Medulla oblongata (tissue), 1 donor: ENCODE measurements around the gene ADGRD1.
A peak's percentile ranks its signal among the peaks of the same experiment; 100 is the strongest.

Experiments
- DNase-seq: peaks from one replicate; pipeline ENCODE4 v3.0.0-alpha.2; 2015; ENCODE audit errors: extremely low spot score

The ADGRD1 gene

GRCh38 chr12:131090274-131091210 lies 136.8 kb downstream of the ADGRD1 start:
- no peak for DNase-seq

- DNase-seq = no peak
Observed at GRCh38 chr12:131091413-131091975, 137.8 kb downstream of the ADGRD1 start.

GRCh38 chr12:131091976-131092691 lies 138.4 kb downstream of the ADGRD1 start:
- no peak for DNase-seq

GRCh38 chr12:131092901-131093603 lies 139.3 kb downstream of the ADGRD1 start:
- DNase-seq = no peak

GRCh38 chr12:131093604-131093955 lies 139.9 kb downstream of the ADGRD1 start:
- DNase-seq = no peak

- DNase-seq = no peak
Observed at GRCh38 chr12:131093971-131094830, 140.5 kb downstream of the ADGRD1 start.

GRCh38 chr12:131094831-131095805 lies 141.4 kb downstream of the ADGRD1 start:
- DNase-seq = no peak

GRCh38 chr12:131095826-131096680 lies 142.3 kb downstream of the ADGRD1 start:
- no peak for DNase-seq

- DNase-seq = no peak
Observed at GRCh38 chr12:131096681-131097181, 143.0 kb downstream of the ADGRD1 start.

GRCh38 chr12:131097202-131098177 lies 143.8 kb downstream of the ADGRD1 start:
- DNase-seq = no peak

- no peak for DNase-seq
Observed at GRCh38 chr12:131098178-131098981, 144.7 kb downstream of the ADGRD1 start.

- DNase-seq = no peak
Observed at GRCh38 chr12:131100031-131100674, 146.4 kb downstream of the ADGRD1 start.

- no peak for DNase-seq
Observed at GRCh38 chr12:131101006-131101405, 147.3 kb downstream of the ADGRD1 start.

- peak; percentile 54 for DNase-seq
Observed at GRCh38 chr12:131101703-131102492, 148.2 kb downstream of the ADGRD1 start.

GRCh38 chr12:131102493-131102931 lies 148.8 kb downstream of the ADGRD1 start:
- no peak for DNase-seq
